Activated effector memory CD4-positive, alpha-beta T cell treated with anti-CD3 and anti-CD28 coated beads, Interleukin-2, amount 50 U/mL, for 16 hours (primary cell): ENCODE data around the gene FOXP1.

Source experiments
- DNase-seq: peaks from one replicate; pipeline ENCODE4 v3.0.0-alpha.2; 2020

Gene FOXP1

DNA sequence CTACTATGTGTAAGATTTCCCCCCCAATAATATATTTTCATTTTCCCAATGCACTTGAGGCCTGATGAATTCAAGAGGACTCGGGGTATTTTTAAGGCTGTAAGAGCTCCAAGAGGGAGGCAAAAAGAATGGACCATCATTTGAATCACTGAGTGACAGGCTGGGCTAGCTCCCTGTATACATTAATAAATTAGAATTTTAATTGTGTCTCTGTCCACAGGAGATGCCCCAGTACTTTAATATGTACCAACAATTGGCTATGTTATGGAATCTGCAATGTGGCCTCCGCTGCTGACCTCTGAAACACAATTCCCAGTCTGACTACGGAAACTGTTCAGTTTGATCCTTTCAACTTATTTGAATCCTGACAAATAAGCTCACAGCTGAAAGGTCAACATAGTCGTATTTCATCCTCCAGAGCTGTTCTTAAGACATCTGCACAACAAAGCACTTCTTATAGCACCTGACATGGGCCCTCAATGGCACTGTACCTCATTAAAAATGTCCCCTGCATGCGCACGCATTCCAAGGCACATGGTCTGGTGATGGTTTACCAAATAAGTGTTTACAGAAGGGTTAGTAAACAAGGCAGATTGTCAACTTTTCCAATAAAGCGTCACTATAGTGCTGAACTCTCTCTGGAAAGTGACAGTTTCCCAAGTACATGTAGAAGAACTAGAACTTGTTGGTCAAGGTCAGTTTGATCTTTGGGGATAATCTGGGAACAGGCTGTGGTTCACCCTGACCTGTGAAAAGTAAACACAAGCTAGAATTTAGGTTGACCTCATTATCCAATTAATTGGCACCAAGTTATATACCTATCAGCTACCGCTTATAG, 472.9 kb downstream of the FOXP1 start:
- no peak for DNase-seq

DNA sequence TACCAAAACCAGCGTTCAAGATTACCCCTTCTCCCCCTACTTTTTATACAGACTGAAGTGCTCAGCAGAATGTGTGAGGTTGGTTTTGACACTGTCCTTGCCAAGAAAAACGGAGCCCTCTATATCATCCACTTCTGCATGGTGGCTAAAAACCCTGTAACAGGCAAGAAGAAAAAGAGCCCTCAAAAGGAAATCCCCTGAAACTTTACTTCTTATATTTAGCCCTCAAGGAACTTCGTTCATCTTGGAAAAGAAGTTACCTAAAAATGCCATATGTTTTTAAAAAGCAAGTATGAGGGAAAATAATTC, 473.6 kb downstream of the FOXP1 start:
- no peak for DNase-seq

DNA sequence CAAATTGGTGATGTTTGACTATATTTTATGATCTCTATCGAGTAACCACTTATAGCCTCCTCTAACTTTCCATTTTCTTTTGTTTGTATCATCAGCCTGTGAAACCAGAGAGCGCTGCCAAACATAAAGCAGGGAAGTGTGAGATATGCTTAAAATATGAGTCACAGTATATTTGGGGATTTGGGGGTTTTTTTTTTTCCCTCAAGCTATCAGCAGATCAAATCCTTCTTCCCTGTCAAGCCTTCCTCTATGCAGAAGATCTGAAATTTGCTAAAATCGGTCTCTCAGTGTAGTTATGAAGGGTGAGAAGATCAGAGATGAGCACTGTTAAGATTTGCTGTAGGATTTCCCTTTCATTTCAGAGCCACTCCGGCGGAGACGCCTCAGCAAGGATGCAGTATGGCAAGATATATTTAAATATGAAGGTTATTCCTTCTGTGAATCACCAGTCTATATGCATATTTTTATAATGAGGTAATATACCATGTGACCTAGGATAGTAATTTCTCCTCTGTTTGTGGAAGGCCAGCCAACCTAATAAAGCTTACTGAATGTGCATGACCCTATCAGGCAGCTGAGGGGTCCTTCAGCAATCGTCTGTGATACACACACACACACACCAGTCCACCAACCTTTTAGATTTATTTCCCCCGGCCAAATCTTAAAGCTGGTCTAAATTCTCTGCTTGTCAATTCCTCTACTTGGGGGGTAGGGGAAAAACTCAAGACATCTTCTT, 474.1 kb downstream of the FOXP1 start:
- DNase-seq, result no peak

DNA sequence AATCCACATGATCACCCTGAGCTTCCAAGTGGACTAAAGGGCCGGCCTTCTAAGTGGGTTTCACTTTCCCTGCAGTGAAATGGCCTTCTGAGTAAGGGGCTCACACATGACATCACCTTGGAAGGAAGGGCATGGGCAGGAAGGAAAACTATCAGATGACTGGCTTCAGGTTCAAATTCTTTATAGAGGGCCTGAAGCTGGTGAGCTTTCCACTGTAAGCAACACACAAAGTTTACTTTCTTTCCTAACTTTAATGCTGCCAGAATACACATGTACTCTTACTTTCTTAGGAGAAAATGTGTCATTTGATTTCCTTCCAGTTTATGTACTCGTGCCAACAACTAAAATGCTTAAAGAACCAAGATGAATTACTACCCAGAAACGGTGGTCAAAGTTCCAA, 475.6 kb downstream of the FOXP1 start:
- no peak for DNase-seq

DNA sequence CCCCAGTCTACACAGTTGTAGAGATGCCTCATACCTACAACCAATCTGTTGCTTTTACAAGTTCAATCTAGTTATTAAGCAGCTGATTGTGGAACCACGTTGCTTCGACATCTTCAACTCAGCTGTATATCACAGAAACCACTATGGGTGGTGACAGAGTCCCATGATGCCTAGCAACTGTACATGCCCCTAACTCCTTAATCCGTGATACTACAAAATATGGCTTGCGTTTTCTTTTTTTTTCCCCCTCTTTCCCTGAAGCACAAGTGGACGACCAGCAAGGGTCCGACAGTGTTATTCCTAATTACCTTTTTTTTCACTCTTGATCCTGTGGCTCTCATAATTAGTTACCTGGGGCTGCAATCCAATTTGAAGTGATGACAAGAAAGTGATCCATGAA, 478.6 kb downstream of the FOXP1 start:
- DNase-seq, result no peak

DNA sequence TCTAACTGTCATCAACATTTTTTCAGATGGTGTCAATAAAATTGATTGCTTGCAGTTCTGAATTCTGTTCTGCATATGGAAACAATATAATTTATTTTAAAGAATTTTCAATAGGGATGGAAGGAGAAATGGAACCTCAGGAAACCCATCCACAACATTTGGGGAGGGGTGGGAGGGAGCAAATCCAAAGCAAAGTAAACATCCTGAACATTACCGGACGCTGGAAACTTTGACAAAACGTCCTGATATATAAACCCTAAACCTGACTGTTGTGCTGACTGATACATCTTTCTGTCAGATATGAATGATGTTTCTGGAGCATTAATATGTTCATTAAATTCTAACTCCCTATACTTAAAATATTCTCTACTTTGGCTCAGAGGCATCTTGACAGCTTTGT, 479.0 kb downstream of the FOXP1 start:
- no peak for DNase-seq

DNA sequence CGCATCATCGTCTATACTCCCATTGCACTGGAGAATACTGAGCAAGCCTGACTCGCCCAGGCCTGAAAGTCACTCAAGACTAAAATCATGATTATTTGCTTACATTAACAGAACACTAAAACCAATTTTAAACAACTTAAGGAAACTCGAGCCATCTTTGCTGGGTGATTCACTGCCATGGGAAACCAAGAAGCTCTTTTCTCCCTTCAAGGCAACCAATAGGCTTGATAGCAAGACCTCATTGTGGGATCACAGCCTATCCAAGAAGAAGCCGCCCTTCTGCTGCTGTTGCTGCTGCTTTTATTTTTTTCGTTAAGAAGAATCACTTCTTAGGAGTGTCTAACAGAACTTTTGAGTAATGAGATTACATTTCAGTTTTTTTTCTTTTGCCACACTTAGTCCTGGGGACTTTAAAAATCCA, 479.4 kb downstream of the FOXP1 start:
- no peak for DNase-seq

DNA sequence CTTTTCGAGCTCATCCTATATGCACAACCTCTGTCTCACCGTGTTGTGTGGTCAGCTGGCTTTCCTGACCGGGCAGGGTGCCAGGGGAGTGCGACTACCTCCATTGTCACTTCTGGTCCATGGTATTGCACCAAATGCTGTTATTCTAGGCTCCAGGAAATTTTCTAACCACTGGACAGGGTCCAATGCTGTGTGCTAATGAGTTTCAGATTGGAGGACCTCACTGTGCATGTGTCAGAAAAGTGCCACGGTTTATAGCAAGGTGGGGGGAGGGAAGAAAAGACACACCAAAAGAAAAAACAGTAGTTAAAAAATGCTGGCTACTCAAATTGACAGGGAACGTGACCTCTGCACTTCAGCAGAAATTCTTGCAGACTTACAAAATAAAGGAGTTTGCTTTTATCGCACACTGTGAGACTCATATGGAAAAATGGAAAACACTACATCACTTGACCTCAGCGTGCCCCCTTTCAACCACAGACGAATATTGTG, 480.1 kb downstream of the FOXP1 start:
- DNase-seq, result no peak

DNA sequence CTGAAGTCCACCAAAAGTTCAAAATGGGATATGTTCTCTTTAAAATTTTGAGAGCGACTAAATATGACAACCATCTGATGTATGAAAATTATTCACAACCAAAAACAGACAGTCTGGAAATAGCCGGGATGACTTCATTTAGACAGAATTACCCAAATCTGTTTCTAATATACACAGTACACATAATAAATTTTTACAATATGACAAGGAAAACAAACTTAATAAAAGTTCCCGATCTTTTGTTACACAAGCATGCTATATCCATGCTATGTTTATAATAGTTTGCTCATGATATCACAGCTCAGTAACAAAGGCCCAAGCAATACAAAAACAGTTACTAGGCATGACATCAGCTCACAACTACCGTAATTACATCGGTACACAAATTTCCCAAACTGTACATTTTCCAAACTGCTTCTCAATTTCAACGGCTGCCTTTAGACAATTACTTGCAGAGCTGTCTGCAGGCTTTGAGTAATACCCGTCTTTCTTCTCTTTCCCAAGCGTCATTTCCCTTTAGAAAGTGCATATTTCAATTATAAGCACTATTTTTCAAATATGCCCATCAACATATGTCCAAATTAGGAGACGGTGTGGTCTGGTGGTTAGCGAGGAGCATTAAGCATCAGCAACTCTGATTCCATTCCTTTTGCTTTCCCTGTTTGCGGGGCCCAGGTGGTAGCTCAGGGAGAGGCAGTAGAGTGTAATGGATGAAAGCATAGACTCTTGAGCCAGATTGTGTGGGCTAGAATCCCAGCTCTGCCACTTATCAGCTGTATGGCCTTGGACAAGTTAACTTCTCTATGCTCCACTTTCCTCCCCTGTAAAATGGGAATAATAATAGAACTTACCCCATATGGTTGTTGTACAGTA, 481.2 kb downstream of the FOXP1 start:
- no peak for DNase-seq

DNA sequence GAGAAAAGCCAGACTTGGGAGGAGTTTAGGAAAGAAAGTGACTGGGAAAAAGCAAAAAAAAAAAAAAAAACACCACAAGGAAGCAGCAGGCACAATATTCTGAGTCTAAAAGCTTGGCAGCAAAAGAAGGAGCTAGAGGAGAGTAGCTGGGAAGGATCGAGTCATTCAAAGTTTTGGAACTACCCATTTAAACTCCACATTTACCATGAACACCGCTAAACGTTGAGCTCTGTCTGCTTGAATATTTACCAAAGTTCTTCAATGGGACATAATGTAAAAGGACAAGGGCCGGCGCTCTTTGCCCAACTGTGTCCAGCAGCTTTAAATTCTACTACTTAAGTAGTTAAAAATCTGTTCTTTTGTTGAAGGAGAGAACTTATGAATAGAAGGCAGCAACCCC, 481.9 kb downstream of the FOXP1 start:
- DNase-seq, result no peak

DNA sequence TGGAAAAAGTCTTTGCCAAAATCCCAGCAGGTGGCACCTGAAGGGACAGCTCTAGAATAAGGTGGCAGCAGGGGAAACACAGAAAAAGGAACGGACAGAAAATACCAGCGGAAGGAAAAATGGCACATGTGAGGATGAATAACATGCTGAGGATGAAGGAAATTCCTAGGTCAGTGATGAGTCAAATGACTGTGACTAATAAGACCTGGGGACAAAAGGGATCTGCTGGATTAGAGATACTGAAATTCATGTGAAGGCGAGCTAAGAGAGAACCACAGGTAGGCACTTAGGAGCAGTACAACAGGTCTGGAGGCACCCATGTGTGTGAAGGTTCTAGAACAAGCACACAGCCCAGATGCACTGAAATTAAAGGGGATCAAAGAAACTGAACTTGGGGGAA, 482.5 kb downstream of the FOXP1 start:
- no peak for DNase-seq

DNA sequence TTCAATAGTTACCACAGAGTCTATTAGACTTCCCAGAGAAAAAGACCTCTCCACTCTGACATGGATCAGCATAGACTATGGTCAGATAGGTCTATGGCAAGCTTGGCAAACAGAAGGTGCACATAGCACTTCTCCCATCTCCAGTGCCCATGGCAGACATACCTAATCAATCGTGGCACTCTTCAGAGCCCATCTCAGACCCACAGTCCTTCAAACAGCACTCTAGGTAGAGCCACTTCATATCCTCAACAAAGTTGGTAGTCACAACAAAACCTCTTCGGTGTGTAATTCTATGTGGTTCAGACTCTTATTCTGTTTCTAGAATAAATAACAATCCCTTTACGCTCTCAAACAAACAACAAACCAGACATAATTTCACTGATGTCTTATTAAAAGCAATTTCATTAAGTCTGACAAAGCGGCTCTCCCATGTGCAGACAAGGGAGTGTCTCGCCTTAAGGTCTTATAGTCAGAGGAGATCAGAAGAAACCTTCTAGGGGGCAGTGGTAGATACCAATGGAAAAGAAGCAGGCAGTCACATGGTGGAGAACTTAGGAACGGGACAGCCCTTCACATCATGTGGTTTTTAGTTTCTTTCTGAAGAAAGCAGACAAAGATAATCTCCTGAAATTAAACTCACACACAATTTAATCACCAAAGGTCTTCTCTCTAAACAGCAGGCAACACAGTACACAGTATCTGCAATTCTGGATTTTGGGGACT, 483.4 kb downstream of the FOXP1 start:
- no peak for DNase-seq

DNA sequence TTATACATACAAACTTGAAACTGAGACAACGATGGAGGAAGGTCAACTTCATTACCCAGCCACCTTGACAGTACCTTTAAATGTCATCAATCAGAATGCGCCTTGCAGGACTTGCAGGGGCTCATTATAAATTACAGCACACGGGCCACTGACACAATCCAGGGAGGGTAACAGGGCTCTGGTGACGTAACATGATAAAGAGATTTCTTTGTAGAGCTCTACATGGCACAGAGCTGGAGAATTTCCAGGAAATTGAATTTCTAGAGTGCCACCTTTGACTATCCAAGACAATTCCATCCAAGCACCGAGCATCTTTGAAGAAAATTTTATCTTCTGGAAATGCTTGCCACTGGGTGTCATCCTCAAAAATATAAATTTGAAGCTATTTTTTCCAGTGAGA, 486.0 kb downstream of the FOXP1 start:
- no peak for DNase-seq

DNA sequence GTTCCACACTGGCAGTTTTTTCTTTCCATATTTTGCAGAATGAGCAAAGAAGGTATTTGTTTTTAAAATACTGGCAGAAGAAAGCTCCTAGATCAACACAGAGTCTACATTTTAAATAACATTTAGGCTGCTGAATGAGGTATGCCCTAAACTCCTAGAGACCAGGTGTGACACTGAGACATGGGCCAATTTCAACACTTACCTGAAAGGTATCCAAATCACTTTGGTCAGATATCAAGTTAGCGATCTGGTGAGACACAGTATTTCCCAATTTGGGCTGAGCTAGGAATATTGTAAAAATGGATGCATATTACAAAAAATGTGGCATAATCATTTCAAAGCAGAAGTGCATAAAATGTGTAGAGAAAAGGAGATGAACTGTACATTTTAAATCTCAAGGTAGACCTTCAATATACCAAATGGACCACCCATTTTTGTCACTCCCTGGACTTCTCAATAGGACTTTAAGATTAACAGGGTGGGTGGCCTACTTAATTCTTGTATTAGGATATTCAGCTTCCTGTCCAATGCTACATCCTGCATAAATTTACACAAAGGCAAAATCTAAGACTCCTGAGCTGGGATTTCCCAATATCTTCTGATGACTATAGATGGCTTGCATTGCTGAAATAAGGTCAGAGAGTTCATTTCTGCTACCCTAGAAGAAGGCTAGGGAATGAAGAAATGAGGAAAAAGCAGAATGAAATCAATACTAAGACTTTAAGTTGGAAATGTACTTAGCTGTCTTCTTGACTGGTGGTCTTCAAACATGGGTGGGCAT, 487.8 kb downstream of the FOXP1 start:
- DNase-seq, result no peak

DNA sequence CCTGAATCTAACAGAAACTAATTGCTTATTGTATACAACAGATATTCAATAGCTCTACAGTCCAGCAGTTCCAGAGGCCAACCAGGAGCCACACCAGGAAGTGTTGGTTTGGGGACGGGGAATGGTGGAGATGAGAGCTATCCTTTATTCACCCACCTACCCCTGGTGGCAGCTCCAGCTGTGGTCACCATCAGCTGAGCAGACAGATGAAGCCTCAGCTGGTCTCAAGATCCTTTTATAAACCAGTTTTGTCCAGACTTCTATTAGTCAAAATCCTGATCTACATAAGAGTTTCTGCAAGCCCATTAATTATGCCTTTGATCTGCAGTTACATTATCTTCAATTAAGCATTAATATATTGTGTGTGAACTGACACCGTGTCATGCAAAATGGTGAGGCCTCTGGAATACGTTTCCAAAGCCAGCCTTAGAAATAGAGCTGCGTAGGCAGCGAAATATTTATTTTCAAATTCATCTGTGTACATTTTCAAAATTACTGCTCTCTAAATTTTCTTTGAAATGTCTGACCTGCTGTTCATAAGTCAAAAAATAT, 488.8 kb downstream of the FOXP1 start:
- DNase-seq, result no peak

DNA sequence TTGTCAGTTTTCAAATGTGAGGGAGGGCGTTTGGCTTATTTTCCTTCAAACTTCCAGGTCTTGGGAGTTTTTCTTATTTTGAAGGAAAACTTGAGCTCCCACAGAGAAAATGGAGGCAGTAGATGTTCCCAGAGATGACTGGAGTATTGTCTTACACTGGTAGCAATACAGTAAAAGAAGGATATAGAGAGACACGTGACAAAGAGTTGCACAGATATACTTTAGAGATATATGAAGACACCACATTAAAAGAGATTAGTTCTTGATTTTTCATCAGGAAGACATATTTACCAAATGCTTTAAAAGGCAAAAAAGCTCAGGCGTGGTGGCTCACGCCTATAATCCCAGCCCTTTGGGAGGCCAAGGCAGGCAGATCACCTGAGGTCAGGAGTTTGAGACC, 490.9 kb downstream of the FOXP1 start:
- DNase-seq, result no peak

DNA sequence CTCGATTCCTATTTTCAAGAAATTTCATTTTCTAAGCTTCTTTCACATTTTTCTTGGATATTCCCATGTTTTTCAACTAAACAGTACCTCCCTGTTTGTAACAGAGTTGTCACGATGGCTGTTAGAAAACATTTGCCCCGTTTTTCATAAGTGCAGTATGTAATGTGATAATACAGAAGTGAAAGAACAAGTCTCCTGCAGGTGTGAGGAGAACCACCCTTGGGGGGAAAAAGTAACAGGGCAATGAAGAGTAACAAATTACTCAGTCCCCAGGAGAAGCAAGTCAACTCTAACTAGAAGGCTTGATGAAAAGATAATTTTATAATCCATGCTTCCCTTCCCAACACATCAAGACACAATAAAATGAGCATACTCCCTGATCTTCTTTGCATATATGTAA, 493.3 kb downstream of the FOXP1 start:
- DNase-seq, result no peak

DNA sequence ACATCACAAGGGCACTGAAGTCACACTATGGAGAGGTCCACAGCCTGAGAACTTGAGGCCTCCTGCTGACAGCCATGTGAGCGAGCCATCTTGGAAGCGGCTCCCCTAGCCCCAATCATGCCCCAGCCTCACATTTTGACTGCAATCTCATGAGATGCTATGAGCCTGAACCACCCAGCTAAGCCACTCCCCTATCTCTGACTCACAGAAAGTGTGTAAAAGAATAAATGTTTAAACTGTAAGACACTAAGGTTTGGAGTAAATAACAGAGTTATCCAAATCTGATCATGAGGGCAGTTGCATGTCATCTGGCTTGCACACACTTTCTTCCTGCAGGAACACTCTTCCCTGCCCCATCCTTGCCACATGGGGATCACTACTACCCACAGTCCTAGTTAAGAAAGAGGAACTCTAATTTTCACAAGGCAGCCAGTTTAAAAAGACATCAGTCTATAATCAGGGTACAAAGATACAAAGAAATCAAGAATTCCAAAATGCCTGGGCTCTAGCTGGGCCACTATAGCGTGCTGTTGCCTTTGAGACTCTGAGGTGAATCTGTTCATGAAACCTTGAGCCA, 494.2 kb downstream of the FOXP1 start:
- no peak for DNase-seq

DNA sequence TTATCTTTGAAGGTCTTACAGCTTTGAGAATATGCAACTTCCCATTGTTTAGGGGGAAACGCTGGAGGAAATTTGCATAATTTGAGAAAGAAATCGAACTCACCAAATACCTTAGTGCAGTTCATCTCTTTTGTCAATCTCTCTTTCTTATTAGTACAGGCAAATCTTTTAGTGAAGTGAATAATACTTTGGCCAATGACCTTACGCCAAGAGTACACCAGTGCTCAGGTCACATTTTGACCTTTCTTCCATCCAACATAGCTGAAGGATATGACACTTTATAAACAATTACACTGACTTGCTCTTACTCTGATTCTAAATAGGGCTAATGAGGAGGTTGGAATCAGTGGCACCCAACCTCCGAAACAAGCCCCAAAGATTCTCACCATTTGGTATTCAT, 494.8 kb downstream of the FOXP1 start:
- no peak for DNase-seq

DNA sequence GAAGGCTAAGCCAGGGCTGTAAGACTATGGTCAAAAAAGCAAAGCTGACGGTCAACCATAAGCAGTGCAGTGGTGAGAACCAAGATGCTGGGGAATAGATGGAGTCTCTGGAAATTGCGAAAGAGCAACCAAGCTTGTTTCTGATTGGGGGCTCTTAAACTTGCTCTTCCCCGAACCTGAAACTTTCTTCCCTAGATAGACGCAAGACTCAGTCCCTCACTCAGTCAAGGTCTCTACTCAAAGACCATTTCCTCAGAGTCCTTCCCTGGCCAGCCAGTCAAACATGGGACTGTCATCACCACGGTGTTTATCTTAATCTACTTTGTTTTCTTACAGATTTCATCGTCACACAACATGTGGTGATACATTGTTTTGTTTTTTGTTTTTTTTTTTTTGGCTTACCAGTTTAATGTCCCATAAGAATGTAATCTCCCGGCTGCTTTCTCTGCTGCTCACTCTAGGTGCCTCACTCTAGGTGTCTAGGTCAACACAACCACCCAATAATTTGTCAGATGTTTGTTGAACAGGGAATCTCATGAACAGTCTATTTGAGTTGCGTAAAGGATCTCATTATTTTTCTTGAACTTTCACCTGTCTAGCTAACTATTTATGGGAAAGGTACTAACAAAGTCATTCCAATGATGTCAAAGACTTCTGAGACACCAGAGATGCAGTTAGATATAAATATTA, 495.4 kb downstream of the FOXP1 start:
- DNase-seq, result no peak
